Transverse colon (tissue), 4 donors: ENCODE measurements around the gene GRM7. TPM values are rescaled to one million over a fixed set of nuclear protein-coding genes. Genes with fewer than 3 reads are reported as not detected.

Experiments
- DNase-seq: peaks from one replicate; pipeline ENCODE4 v3.0.0-alpha.2; 2019
- H3K27ac ChIP-seq, 4 donors: fragments of 200-600 bp; sonication (generic); 2 replicates each; pipeline ENCODE4 v1.5.1; 2016 to 2018; ENCODE audit warnings: inconsistent platforms in 4 of 4
- H3K27me3 ChIP-seq: fragments of 200-600 bp; sonication (generic); 2 replicates; pipeline ENCODE4 v1.5.1; 2017; ENCODE audit warnings: inconsistent platforms
- H3K36me3 ChIP-seq, 4 donors: fragments of 200-600 bp; sonication (generic); 2 replicates each; pipeline ENCODE4 v1.5.1; 2017 to 2019; ENCODE audit warnings: inconsistent platforms in 4 of 4
- H3K4me1 ChIP-seq, 4 donors: fragments of 200-600 bp; sonication (generic); 2 replicates each; pipeline ENCODE4 v1.5.1; 2017 to 2020; ENCODE audit warnings: inconsistent platforms in 4 of 4
- H3K4me3 ChIP-seq, 4 donors: fragments of 200-600 bp; sonication (generic); 1 replicate in 1 of 4; 2 replicates in 3 of 4; pipeline versions ENCODE4 v1.5.1 to v1.6.1; 2017 to 2019; ENCODE audit warnings: inconsistent platforms in 4 of 4
- H3K9me3 ChIP-seq, 2 donors: fragments of 200-600 bp; sonication (generic); 2 replicates each; pipeline ENCODE4 v1.5.1; 2017 to 2019; ENCODE audit warnings: inconsistent platforms in 2 of 2
- CTCF ChIP-seq, 5 experiments: fragments of 200-600 bp in 3 of 5; fragments of 450-650 bp in 2 of 5; sonication (generic) in 3 of 5; IDR thresholded peaks; 1 replicate in 2 of 5; 2 replicates in 3 of 5; pipeline ENCODE4 v1.5.1; 2016 to 2017; ENCODE audit warnings: antibody characterized with exemption in 5 of 5, inconsistent platforms in 3 of 5, mild to moderate bottlenecking in 2 of 5, moderate library complexity in 1 of 5
- EP300 ChIP-seq: sonication (generic); formaldehyde crosslinking; IDR thresholded peaks from one replicate; pipeline ENCODE4 v1.6.1; 2017; ENCODE audit warnings: antibody characterized with exemption, low read depth
- POLR2A ChIP-seq: fragments of 450-650 bp; IDR thresholded peaks from one replicate; pipeline ENCODE4 v1.6.1; 2016; ENCODE audit warnings: antibody characterized with exemption, mild to moderate bottlenecking, moderate library complexity
- POLR2AphosphoS5 ChIP-seq, 3 donors: sonication (generic); formaldehyde crosslinking; IDR thresholded peaks; one replicate each; pipeline ENCODE4 v1.6.1; 2016; ENCODE audit warnings: antibody characterized with exemption in 3 of 3
- WGBS, 2 donors: methylation state at CpG; one replicate each; pipeline ENCODE4 v1.1.5; 2018; ENCODE audit warnings: low coverage in 1 of 2; 5-methylcytosine and 5-hydroxymethylcytosine counted together
- in situ Hi-C, 4 donors: fragments of 200-750 bp; cut with MboI; loops; one replicate each; pipeline versions ENCODE4 v1.15.0 to v1.15.1; 2017; ENCODE audit warnings: low sequenced_read_pairs in 3 of 4, low pct_ligation_motif_present in 1 of 4, low pct_unique_long_range_greater_than_20kb in 1 of 4
- intact Hi-C: fragments of 100-400 bp; cut with DNase I; formaldehyde crosslinking; loops from one replicate; pipeline ENCODE4 v1.15.1; 2023; ENCODE audit warnings: low total_unique reads
- total RNA-seq, 4 donors: library from RNA; depleted of rRNA; stranded (reverse); fragments of >200 nt; gene quantifications; one replicate each; pipeline ENCODE4 v1.1.0, GENCODE V29; 2016

The GRM7 gene
- total RNA-seq, 4 donors from 2014 or later, result 0.14 to 0.20 (median 0.16) TPM; not detected in 1

- TF ChIP-seq POLR2A, result no peak
- no peak for TF ChIP-seq EP300
- TF ChIP-seq POLR2AphosphoS5 (IDR thresholded peaks at IDR 0.05), result no peak
- no peak for TF ChIP-seq CTCF (IDR thresholded peaks at IDR 0.05)
- DNase-seq, result no peak
- H3K4me1 ChIP-seq, result no peaks in the 10 kb centered on the region
These were observed 713.5 kb downstream of the GRM7 start for GRCh38 chr3:7574435-7574834.

GRCh38 chr3:7576071-7576470, 715.2 kb downstream of the GRM7 start:
- Histone ChIP-seq H3K27me3 (no peaks in the 10 kb centered on the region), H3K27ac (no peak overlapping the region), H3K9me3 (no peaks in the 10 kb centered on the region), H3K4me3 (no peak overlapping the region), H3K36me3 (no peaks in the 10 kb centered on the region), H3K4me1 (no peaks in the 10 kb centered on the region)
- intact Hi-C loops (no loop called here), in situ Hi-C loops (no loop called here)
- 40 to 44% methylated on average over 1 of the region's 1 CpG for WGBS, 2 donors
- TF ChIP-seq EP300, result no peak
- TF ChIP-seq POLR2A, result no peak
- no peak for TF ChIP-seq CTCF (IDR thresholded peaks at IDR 0.05)
- TF ChIP-seq POLR2AphosphoS5 (IDR thresholded peaks at IDR 0.05), result no peak
- DNase-seq, result no peak

More at GRCh38 chr3:7574435-7574834, 713.5 kb downstream of the GRM7 start:
- no peak overlapping the region for H3K27ac ChIP-seq
- no peaks in the 10 kb centered on the region for H3K36me3 ChIP-seq
- in situ Hi-C loops (no loop called here), intact Hi-C loops (no loop called here)
- H3K9me3 ChIP-seq, result no peaks in the 10 kb centered on the region
- no peaks in the 10 kb centered on the region for H3K27me3 ChIP-seq
- H3K4me3 ChIP-seq, result no peak overlapping the region
- 82 to 84% methylated on average over 3 to 5 of the region's 5 CpGs for WGBS, 2 donors

GRCh38 chr3:7576506-7576905, 715.6 kb downstream of the GRM7 start:
- no peak for DNase-seq
- Histone ChIP-seq H3K9me3 (no peaks in the 10 kb centered on the region), H3K36me3 (no peaks in the 10 kb centered on the region), H3K4me1 (no peaks in the 10 kb centered on the region), H3K4me3 (no peak overlapping the region), H3K27me3 (no peaks in the 10 kb centered on the region), H3K27ac (no peak overlapping the region)
- TF ChIP-seq EP300 (no peak), POLR2A (no peak), POLR2AphosphoS5 (IDR thresholded peaks at IDR 0.05) (no peak), CTCF (IDR thresholded peaks at IDR 0.05) (no peak)
- WGBS, 2 donors, result 73 to 84% methylated on average over 3 of the region's 3 CpGs
- intact Hi-C loops (no loop called here), in situ Hi-C loops (no loop called here)

- 76% methylated on average over 1 of the region's 1 CpG; no CpG with 5 or more reads in 1 of the 2 donors for WGBS, 2 donors
- no peaks in the 10 kb centered on the region for H3K27me3 ChIP-seq
- no peak for DNase-seq
These were observed 716.6 kb downstream of the GRM7 start for GRCh38 chr3:7577513-7577912.

More at GRCh38 chr3:7577513-7577912, 716.6 kb downstream of the GRM7 start:
- Histone ChIP-seq H3K4me1 (no peaks in the 10 kb centered on the region), H3K27ac (no peak overlapping the region), H3K9me3 (no peaks in the 10 kb centered on the region), H3K4me3 (no peak overlapping the region), H3K36me3 (no peaks in the 10 kb centered on the region)
- in situ Hi-C loops (no loop called here), intact Hi-C loops (no loop called here)
- no peak for TF ChIP-seq CTCF (IDR thresholded peaks at IDR 0.05)
- no peak for TF ChIP-seq EP300
- TF ChIP-seq POLR2A, result no peak
- no peak for TF ChIP-seq POLR2AphosphoS5 (IDR thresholded peaks at IDR 0.05)
